ENCODE measurements around the gene GSTK1. TPM values are rescaled to one million over a fixed set of nuclear protein-coding genes. Genes with fewer than 3 reads are reported as not detected.

The GSTK1 gene
- total RNA-seq, 1 experiment from 2014 or later, result 3.2 TPM

Other genes starting within 250 kb of the GSTK1 start
- gene OR9A2, start 236.3 kb upstream of the GSTK1 start, total RNA-seq (2014; rRNA removed; shearing (Covaris generic)), result not detected in 2 replicates
- gene OR6V1, start 211.1 kb upstream of the GSTK1 start, total RNA-seq (2014; rRNA removed; shearing (Covaris generic)), result not detected in 2 replicates
- not detected in 2 replicates for gene PIP, start 131.4 kb upstream of the GSTK1 start, total RNA-seq (2014; rRNA removed; shearing (Covaris generic))
- gene TAS2R39, start 80.0 kb upstream of the GSTK1 start, total RNA-seq (2014; rRNA removed; shearing (Covaris generic)), result not detected in 2 replicates
- gene TAS2R40, start 41.4 kb upstream of the GSTK1 start, total RNA-seq (2014; rRNA removed; shearing (Covaris generic)), result not detected in 2 replicates
- not detected in 2 replicates for gene TMEM139, start 21.5 kb downstream of the GSTK1 start, total RNA-seq (2014; rRNA removed; shearing (Covaris generic))
- 4.9 and 5.9 TPM in 2 replicates for gene CASP2, start 24.9 kb downstream of the GSTK1 start, total RNA-seq (2014; rRNA removed; shearing (Covaris generic))
- not detected in 2 replicates for gene CLCN1, start 52.7 kb downstream of the GSTK1 start, total RNA-seq (2014; rRNA removed; shearing (Covaris generic))
- gene FAM131B, start 99.3 kb downstream of the GSTK1 start, total RNA-seq (2014; rRNA removed; shearing (Covaris generic)), result 0.06 and 0.31 TPM in 2 replicates
- gene ZYX, start 117.9 kb downstream of the GSTK1 start, total RNA-seq (2014; rRNA removed; shearing (Covaris generic)), result 25.0 and 33.5 TPM in 2 replicates
- not detected in 2 replicates for gene EPHA1, start 145.4 kb downstream of the GSTK1 start, total RNA-seq (2014; rRNA removed; shearing (Covaris generic))
- not detected in 2 replicates for gene TAS2R60, start 180.0 kb downstream of the GSTK1 start, total RNA-seq (2014; rRNA removed; shearing (Covaris generic))
- not detected in 2 replicates for gene TAS2R41, start 214.4 kb downstream of the GSTK1 start, total RNA-seq (2014; rRNA removed; shearing (Covaris generic))